Activated CD8-positive, alpha-beta memory T cell treated with anti-CD3 and anti-CD28 coated beads, Interleukin-2, amount 10 ng/mL, durations not matched to agents 7 days and 5 days (primary cell): ENCODE measurements around the gene CNOT11. TPM values are rescaled to one million over a fixed set of nuclear protein-coding genes. Genes with fewer than 3 reads are reported as not detected.
"Not testable (repeated sequence)": the region's sequence is repeated elsewhere in the genome, so short reads cannot be mapped to it uniquely, and the experiment has no call there.

ENCODE experiments used
- ATAC-seq: fragments of 150-1000 bp; cut with Tn5 transposase; one replicate; pipeline ENCODE4 v1.10.0; 2021; ENCODE audit warnings: moderate library complexity
- CTCF ChIA-PET: fragments of 350-600 bp; sonication (Branson Sonifier 250); formaldehyde crosslinking; loops from one replicate; lab custom pipeline; 2021; ENCODE audit warnings: antibody characterized with exemption; lab: Charles Lee
- DNase-seq: peaks from one replicate; pipeline ENCODE4 v3.0.0-alpha.2; 2020
- H3K27ac Mint-ChIP-seq: one replicate; pipeline ENCODE4 v1.8.0; 2021; ENCODE audit warnings: mild to moderate bottlenecking, mixed read lengths
- H3K27me3 Mint-ChIP-seq: one replicate; pipeline ENCODE4 v1.8.0; 2021; ENCODE audit warnings: mixed read lengths
- H3K36me3 Mint-ChIP-seq: one replicate; pipeline ENCODE4 v1.8.0; 2021; ENCODE audit warnings: mild to moderate bottlenecking, mixed read lengths
- H3K4me1 Mint-ChIP-seq: one replicate; pipeline ENCODE4 v1.8.0; 2021; ENCODE audit warnings: mixed read lengths
- H3K4me3 Mint-ChIP-seq: one replicate; pipeline ENCODE4 v1.8.0; 2021; ENCODE audit warnings: mild to moderate bottlenecking, moderate library complexity, mixed read lengths
- H3K9me3 Mint-ChIP-seq: one replicate; pipeline ENCODE4 v1.8.0; 2022; ENCODE audit warnings: low read depth, mixed read lengths
- total RNA-seq, 2 experiments: library from RNA; stranded (reverse); gene quantifications; one replicate each; pipeline ENCODE4 v1.2.3, GENCODE V29; 2021

Gene CNOT11
- total RNA-seq, 2 experiments from 2014 or later, result 57.4 to 71.9 TPM

DNA sequence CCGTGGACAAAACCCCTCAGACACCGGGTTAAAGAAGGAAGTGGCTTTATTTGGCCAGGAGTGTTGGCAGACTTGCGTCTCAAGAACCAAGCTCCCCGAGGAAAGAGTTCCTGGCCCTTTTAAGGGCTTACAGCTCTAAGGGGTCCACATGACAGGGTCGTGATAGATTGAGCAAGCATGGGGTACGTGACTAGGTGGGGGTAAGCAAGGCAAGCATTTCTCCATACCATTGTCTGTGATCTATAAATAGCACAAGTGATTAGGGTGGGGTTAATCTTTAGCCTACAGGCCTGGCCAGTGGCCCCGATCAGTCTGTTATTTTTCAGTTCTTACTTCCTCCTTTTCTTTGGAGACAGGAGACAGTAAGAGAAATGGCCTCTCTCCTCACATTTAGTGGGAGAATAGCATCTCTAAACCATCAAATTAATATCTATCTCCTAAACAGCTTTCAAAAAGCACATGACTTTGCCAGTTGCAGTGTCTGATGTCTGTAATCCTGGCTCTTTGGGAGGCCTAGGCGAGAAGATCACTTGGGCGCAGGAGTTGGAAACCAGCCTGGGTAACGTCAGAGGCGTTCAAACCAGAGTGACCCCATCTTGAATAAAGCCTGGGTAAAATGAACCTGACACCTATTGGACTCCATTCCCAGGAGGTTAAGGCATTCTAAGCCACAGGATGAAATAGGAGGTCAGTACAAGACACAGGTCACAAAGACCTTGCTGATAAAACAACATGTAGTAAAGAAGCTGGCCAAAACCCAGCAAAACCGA lies 18.3 kb upstream of the CNOT11 start:
- ATAC-seq (no peak), DNase-seq (no peak)
- CTCF ChIA-PET, result no interaction called here
- Mint-ChIP-seq H3K27ac (no peak overlapping the region), H3K4me3 (no peak overlapping the region), H3K4me1 (no peaks in the 10 kb centered on the region), H3K27me3 (no peaks in the 10 kb centered on the region), H3K9me3 (no peaks in the 10 kb centered on the region), H3K36me3 (peaks cover 3% of the 10 kb centered on the region)

GRCh38 chr2:101235956-101236355 lies 16.7 kb upstream of the CNOT11 start:
- DNase-seq, H3K4me3 Mint-ChIP-seq, H3K4me1 Mint-ChIP-seq, H3K36me3 Mint-ChIP-seq, H3K27ac Mint-ChIP-seq, CTCF ChIA-PET, H3K9me3 Mint-ChIP-seq, ATAC-seq, H3K27me3 Mint-ChIP-seq: not testable (repeated sequence)

DNA sequence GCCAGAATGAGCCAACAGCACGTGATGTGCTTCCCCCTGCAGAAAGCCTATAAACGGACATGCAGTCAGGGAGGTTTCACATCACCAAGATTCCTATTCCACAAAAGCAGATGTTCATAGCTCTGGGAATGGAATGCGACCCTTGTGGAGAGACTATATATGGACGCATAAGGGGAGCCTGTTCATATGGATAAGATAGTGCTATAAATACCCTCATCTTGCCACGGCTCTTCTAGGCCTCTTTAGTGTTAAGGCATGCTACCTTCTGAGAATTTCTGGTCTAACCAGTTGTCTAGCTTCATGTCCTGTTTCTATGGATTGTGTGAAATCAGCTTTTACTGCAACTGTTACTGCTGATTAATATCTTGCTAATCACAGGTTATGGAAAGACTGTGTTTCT lies 14.7 kb upstream of the CNOT11 start:
- DNase-seq, H3K27me3 Mint-ChIP-seq, H3K36me3 Mint-ChIP-seq, H3K4me3 Mint-ChIP-seq, H3K27ac Mint-ChIP-seq, H3K9me3 Mint-ChIP-seq, ATAC-seq, H3K4me1 Mint-ChIP-seq: not testable (repeated sequence)
- CTCF ChIA-PET, result interaction anchor here (0.7 kb wide), 1 partner anchor 108 kb away, joined by 3 read pairs; no protein-coding TSS in a partner anchor

GRCh38 chr2:101238930-101239759 lies 13.5 kb upstream of the CNOT11 start:
- DNase-seq (no peak), ATAC-seq (no peak)
- CTCF ChIA-PET, result interaction anchor here (2.1 to 2.8 kb wide), 3 partner anchors 8 to 103 kb away, joined by 9 to 25 read pairs (median 12); partner anchors contain the start of gene CNOT11
- no peaks in the 10 kb centered on the region for H3K36me3 Mint-ChIP-seq
- H3K4me1 Mint-ChIP-seq, result peaks cover 5% of the 10 kb centered on the region
- H3K27ac Mint-ChIP-seq, result no peak overlapping the region
- H3K27me3 Mint-ChIP-seq, result no peaks in the 10 kb centered on the region
- H3K9me3 Mint-ChIP-seq, result no peaks in the 10 kb centered on the region
- H3K4me3 Mint-ChIP-seq, result no peak overlapping the region

DNA sequence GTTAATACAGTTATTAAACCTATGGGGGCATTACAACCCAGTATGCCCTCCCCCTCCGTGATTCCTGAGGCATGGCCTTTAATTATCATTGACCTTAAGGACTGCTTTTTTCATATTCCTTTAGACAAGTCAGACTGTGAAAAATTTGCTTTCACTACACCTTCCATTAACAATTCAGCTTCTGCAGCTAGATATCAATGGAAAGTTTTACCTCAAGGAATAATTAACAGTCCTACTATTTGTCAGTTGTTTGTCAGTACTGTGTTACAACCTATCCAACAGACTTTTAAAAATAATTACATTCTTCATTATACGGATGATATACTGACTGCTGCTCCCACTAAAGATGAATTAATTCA lies 12.9 kb upstream of the CNOT11 start:
- H3K4me1 Mint-ChIP-seq, H3K27me3 Mint-ChIP-seq, H3K36me3 Mint-ChIP-seq, H3K9me3 Mint-ChIP-seq, DNase-seq, H3K4me3 Mint-ChIP-seq, H3K27ac Mint-ChIP-seq, ATAC-seq: not testable (repeated sequence)
- CTCF ChIA-PET, result interaction anchor here (0.6 to 2.8 kb wide), 5 partner anchors 9 to 472 kb away, joined by 3 to 25 read pairs (median 9); partner anchors contain the start of gene CNOT11

DNA sequence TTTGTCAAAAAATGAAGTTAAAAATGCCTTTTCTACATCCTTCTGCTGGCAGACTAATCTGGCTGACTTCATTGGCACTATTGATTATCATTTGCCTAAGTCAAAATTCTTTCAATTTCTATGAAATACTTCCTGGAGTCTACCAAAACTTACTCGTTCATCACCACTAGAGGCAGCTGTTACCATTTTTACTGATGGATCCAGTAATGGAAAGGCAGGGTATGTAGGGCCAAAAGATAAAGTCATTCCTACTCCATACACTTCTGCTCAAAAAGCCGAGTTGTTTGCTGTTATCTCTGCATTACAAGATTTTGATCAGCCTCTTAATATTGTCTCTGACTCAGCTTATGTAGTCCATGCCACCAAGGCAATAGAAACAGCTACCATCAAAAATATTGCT lies 12.0 kb upstream of the CNOT11 start:
- not testable (repeated sequence) for H3K27me3 Mint-ChIP-seq, H3K4me3 Mint-ChIP-seq, DNase-seq, H3K9me3 Mint-ChIP-seq, H3K4me1 Mint-ChIP-seq, ATAC-seq, H3K36me3 Mint-ChIP-seq
- peak overlapping the region; percentile 31 for H3K27ac Mint-ChIP-seq
- CTCF ChIA-PET, result interaction anchor here (0.8 to 2.8 kb wide), 6 partner anchors 10 to 101 kb away, joined by 3 to 25 read pairs (median 6); partner anchors contain the start of gene CNOT11

- Mint-ChIP-seq H3K9me3 (no peaks in the 10 kb centered on the region), H3K4me1 (peaks cover 5% of the 10 kb centered on the region), H3K4me3 (no peak overlapping the region), H3K27ac (no peak overlapping the region), H3K36me3 (no peaks in the 10 kb centered on the region), H3K27me3 (no peaks in the 10 kb centered on the region)
- ATAC-seq (no peak), DNase-seq (no peak)
- CTCF ChIA-PET, result interaction anchor here (0.9 to 2.8 kb wide), 5 partner anchors 9 to 101 kb away, joined by 3 to 25 read pairs (median 9); partner anchors contain the start of gene CNOT11
These were observed 11.5 kb upstream of the CNOT11 start for GRCh38 chr2:101241158-101241557.

GRCh38 chr2:101244373-101244772 lies 8.3 kb upstream of the CNOT11 start:
- ATAC-seq, H3K4me1 Mint-ChIP-seq, H3K4me3 Mint-ChIP-seq, DNase-seq, H3K36me3 Mint-ChIP-seq, H3K9me3 Mint-ChIP-seq, H3K27me3 Mint-ChIP-seq, H3K27ac Mint-ChIP-seq: not testable (repeated sequence)
- CTCF ChIA-PET, result interaction anchor here (1.2 kb wide), 1 partner anchor 43 kb away, joined by 5 read pairs; no protein-coding TSS in a partner anchor

- not testable (repeated sequence) for H3K36me3 Mint-ChIP-seq, ATAC-seq, H3K4me3 Mint-ChIP-seq, H3K9me3 Mint-ChIP-seq, DNase-seq, H3K27ac Mint-ChIP-seq, H3K27me3 Mint-ChIP-seq, H3K4me1 Mint-ChIP-seq
- CTCF ChIA-PET, result interaction anchor here (1.2 kb wide), 1 partner anchor 42 kb away, joined by 5 read pairs; no protein-coding TSS in a partner anchor
These were observed 7.8 kb upstream of the CNOT11 start for GRCh38 chr2:101244899-101245298.

GRCh38 chr2:101245468-101245867 lies 7.2 kb upstream of the CNOT11 start:
- H3K36me3 Mint-ChIP-seq, H3K27ac Mint-ChIP-seq, H3K4me1 Mint-ChIP-seq, H3K27me3 Mint-ChIP-seq, ATAC-seq, H3K4me3 Mint-ChIP-seq, DNase-seq, H3K9me3 Mint-ChIP-seq: not testable (repeated sequence)
- CTCF ChIA-PET, result interaction anchor here (1.2 kb wide), 1 partner anchor 42 kb away, joined by 5 read pairs; no protein-coding TSS in a partner anchor

DNA sequence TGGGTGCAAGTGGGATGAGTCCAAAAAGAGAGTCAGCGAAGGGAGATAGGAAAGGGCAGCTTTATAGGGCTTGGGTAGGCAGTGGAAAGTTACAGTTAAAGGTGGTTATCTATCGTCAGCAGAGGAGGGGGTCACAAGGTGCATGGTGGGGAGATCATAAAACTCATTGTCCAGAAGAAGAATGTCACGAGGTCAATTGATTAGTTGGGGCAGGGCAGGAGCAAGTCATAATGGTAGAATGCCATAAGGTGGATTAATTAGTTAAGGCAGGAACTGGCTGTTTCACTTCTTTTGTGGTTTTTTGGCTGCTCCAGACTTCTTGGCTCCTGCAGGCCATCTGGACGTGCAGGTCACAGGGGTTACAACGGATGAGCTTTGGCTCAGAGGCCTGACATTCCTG lies 3.9 kb upstream of the CNOT11 start:
- CTCF ChIA-PET, result interaction anchor here (4.8 kb wide), 1 partner anchor 8 kb away, joined by 25 read pairs; no protein-coding TSS in a partner anchor
- H3K4me1 Mint-ChIP-seq, result peaks cover 13% of the 10 kb centered on the region
- not testable (repeated sequence) for H3K4me3 Mint-ChIP-seq, H3K9me3 Mint-ChIP-seq, H3K27me3 Mint-ChIP-seq, H3K27ac Mint-ChIP-seq, DNase-seq, ATAC-seq, H3K36me3 Mint-ChIP-seq

GRCh38 chr2:101249826-101250225 lies 2.9 kb upstream of the CNOT11 start:
- H3K9me3 Mint-ChIP-seq, result no peaks in the 10 kb centered on the region

DNA sequence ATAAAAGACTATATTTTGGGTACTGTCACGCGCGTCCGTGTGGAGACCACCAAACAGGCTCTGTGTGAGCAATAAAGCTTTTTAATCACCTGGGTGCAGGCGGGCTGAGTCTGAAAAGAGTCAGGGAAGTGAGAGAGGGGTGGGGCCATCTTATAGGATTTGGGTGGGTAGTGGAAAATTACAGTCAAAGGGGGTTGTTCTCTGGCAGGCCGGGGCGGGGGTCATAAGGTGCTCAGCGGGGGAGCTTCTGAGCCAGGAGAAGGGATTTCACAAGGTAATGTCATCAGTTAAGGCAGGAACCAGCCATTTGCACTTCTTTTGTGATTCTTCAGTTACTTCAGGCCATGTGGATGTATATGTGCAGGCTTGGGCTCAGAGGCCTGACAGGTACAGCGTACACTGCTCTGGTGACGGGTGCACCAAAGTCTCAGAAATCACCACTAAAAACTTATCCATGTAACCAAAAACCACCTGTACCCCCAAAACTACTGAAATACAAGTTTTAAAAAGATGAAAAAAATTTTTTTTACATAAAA lies 1.4 kb upstream of the CNOT11 start:
- H3K9me3 Mint-ChIP-seq, ATAC-seq, H3K27ac Mint-ChIP-seq, H3K27me3 Mint-ChIP-seq, DNase-seq, H3K4me3 Mint-ChIP-seq: not testable (repeated sequence)
- H3K36me3 Mint-ChIP-seq, result peaks cover 19% of the 10 kb centered on the region
- peaks cover 36% of the 10 kb centered on the region for H3K4me1 Mint-ChIP-seq
- CTCF ChIA-PET, result interaction anchor here (0.5 to 4.8 kb wide), 8 partner anchors 11 to 249 kb away, joined by 3 to 28 read pairs (median 10); partner anchors contain the start of gene RPL31

More at GRCh38 chr2:101249826-101250225, 2.9 kb upstream of the CNOT11 start:
- H3K36me3 Mint-ChIP-seq, result peaks cover 11% of the 10 kb centered on the region
- DNase-seq (no peak), ATAC-seq (no peak)
- no peaks in the 10 kb centered on the region for H3K27me3 Mint-ChIP-seq
- CTCF ChIA-PET, result interaction anchor here (4.8 kb wide), 1 partner anchor 9 kb away, joined by 25 read pairs; no protein-coding TSS in a partner anchor
- H3K27ac Mint-ChIP-seq, result no peak overlapping the region
- H3K4me3 Mint-ChIP-seq, result no peak overlapping the region
- peaks cover 24% of the 10 kb centered on the region for H3K4me1 Mint-ChIP-seq
